Neutrophil (primary cell): ENCODE data around the gene IQGAP2.
"Not testable (repeated sequence)": the region's sequence is repeated elsewhere in the genome, so short reads cannot be mapped to it uniquely, and the experiment has no call there.

Experiments used
- H3K27ac ChIP-seq: fragments of 200-600 bp; sonication (generic); 2 replicates; pipeline ENCODE4 v1.5.1; 2016; ENCODE audit warnings: mild to moderate bottlenecking, moderate library complexity
- H3K27me3 ChIP-seq: fragments of 200-600 bp; sonication (generic); 2 replicates; pipeline ENCODE4 v1.6.0; 2016; ENCODE audit warnings: mild to moderate bottlenecking
- H3K36me3 ChIP-seq: fragments of 200-600 bp; sonication (generic); 2 replicates; pipeline ENCODE4 v1.5.1; 2017
- H3K4me1 ChIP-seq, 2 experiments: fragments of 200-600 bp in 1 of 2; sonication (generic) in 1 of 2; 1 replicate in 1 of 2; 2 replicates in 1 of 2; pipeline versions ENCODE4 v1.5.1 to v1.6.1; 2013 to 2016; ENCODE audit warnings: low read depth in 1 of 2, low read length in 1 of 2, mild to moderate bottlenecking in 1 of 2, moderate library complexity in 1 of 2; ENCODE audit not compliant: control insufficient read depth in 1 of 2, insufficient read depth in 1 of 2
- H3K4me3 ChIP-seq, 2 experiments: fragments of 200-600 bp in 1 of 2; sonication (generic) in 1 of 2; 1 replicate in 1 of 2; 2 replicates in 1 of 2; pipeline ENCODE4 v1.5.1; 2013 to 2016; ENCODE audit warnings: low read depth in 1 of 2, low read length in 1 of 2, mild to moderate bottlenecking in 1 of 2, moderate library complexity in 1 of 2
- H3K9me3 ChIP-seq: fragments of 200-600 bp; sonication (generic); 2 replicates; pipeline ENCODE4 v1.5.1; 2016
- TF ChIP-seq, protein P1 (sequence below): fragments of 200-600 bp; sonication (generic); IDR thresholded peaks from 2 replicates; pipeline ENCODE4 v1.5.1; 2016; ENCODE audit warnings: antibody characterized with exemption

IQGAP2 gene

DNA sequence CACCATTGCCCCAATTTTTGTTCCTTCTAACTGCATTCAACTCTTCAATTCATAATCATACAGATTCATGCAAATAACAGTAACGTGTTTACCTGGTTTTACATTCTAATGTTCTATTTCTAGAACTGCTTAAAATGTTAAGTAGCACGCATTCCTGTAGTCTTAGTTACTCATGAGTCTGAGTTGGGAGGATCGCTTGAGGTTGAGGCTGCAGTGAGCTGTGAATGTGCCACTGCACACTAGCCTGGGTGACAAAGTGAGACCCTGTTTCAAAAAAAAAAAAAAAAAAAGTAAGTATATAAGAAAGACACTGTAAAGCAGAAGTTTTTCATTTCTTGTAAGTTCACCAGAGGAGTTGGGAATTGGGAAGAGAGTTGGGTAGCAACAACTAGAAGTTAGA lies 114.2 kb downstream of the IQGAP2 start:
- no peaks in the 10 kb centered on the region for H3K9me3 ChIP-seq

DNA sequence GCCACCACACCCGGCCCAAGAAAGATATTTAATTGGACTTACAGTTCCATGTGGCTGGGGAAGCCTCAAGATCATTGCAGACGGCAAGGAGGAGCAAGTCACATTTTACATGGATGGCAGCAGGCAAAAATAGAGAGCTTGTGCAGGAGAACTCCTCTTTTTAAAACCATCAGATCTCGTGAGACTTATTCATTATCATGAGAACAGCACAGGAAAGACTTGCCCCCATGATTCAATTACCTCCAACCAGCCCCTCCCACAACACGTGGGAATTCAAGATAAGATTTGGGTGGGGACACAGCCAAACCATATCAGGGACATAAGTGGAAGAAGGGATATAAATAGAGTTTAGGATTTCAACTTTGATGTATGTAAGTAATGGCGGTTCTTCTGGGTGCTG lies 115.2 kb downstream of the IQGAP2 start:
- H3K27ac ChIP-seq, H3K27me3 ChIP-seq, H3K4me3 ChIP-seq, H3K4me1 ChIP-seq, H3K9me3 ChIP-seq, H3K36me3 ChIP-seq: not testable (repeated sequence)

More for the DNA sequence above, 114.2 kb downstream of the IQGAP2 start:
- TF ChIP-seq, protein P1, sequence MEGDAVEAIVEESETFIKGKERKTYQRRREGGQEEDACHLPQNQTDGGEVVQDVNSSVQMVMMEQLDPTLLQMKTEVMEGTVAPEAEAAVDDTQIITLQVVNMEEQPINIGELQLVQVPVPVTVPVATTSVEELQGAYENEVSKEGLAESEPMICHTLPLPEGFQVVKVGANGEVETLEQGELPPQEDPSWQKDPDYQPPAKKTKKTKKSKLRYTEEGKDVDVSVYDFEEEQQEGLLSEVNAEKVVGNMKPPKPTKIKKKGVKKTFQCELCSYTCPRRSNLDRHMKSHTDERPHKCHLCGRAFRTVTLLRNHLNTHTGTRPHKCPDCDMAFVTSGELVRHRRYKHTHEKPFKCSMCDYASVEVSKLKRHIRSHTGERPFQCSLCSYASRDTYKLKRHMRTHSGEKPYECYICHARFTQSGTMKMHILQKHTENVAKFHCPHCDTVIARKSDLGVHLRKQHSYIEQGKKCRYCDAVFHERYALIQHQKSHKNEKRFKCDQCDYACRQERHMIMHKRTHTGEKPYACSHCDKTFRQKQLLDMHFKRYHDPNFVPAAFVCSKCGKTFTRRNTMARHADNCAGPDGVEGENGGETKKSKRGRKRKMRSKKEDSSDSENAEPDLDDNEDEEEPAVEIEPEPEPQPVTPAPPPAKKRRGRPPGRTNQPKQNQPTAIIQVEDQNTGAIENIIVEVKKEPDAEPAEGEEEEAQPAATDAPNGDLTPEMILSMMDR = no peak
- Histone ChIP-seq H3K4me3 (no peak overlapping the region), H3K27me3 (no peaks in the 10 kb centered on the region), H3K27ac (no peak overlapping the region), H3K36me3 (no peaks in the 10 kb centered on the region), H3K4me1 (peaks cover 7% of the 10 kb centered on the region in 2 experiments)

DNA sequence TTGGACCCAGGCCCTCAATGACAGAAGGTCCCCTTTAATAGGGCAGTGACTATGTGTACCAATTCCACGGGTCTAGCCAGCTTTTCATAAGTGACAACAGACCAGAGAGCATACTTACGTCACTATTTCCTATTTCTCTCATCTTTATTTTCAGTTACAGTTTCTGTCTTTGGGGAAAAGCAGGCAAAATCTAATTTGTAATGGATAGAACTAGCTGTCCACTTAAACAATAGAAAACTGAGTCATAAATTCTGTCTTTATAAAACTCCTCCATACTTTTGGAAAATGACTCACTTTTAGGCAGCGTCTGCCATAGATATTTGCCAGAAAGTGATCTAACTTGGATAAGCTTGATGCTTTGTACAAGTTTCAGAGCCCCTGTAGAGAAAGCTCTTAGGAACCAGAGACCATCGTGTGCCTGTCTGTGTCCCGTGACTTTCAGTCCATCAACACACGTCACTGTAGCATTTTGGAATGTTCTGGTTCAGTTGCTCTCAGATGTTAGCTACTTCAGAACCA lies 118.2 kb downstream of the IQGAP2 start:
- H3K9me3 ChIP-seq = no peaks in the 10 kb centered on the region
- H3K4me1 ChIP-seq = peaks cover 15 to 17% of the 10 kb centered on the region in 2 experiments
- H3K36me3 ChIP-seq = no peaks in the 10 kb centered on the region
- TF ChIP-seq, protein P1 = no peak
- no peak overlapping the region for H3K27ac ChIP-seq
- no peak overlapping the region for H3K4me3 ChIP-seq
- H3K27me3 ChIP-seq = no peaks in the 10 kb centered on the region

DNA sequence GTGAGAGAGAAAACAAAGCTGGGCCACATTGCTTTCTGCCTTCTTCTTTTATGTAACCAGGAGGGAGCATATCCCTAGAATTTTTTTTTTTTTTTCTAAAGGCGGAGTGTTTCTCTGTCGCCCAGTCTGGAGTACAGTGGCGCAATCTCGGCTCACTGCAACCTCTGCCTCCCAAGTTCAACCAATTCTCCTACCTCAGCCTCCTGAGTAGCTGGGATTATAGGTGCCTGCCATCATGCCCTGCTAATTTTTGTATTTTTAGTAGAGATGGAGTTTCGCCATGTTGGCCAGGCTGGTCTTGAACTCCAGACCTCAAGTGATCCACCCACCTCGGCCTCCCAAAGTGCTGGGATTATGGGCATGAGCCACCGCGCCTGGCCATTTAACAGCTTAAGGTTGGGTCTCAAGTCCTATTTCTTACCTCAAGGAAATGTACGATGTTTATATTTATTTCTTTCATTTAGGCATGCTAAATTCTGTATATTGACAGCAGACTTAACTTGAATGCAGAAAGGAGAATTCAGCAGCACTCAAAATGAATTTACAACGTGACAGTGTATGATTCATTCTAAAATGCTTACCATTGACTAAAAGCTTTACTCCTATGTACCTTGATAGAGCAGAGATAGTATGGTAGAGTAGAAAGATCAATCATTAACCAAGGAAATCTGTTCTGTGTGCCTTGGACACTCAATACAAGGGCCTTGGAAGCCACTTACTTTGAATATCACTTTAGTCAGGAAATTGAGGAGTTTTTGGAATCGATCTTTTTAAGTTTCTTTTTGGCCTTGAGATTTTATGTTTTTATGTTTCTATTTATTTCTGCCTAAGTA lies 119.2 kb downstream of the IQGAP2 start:
- no peak overlapping the region for H3K27ac ChIP-seq
- no peaks in the 10 kb centered on the region for H3K27me3 ChIP-seq
- H3K36me3 ChIP-seq = no peaks in the 10 kb centered on the region
- no peak overlapping the region for H3K4me3 ChIP-seq
- TF ChIP-seq, protein P1 = no peak
- H3K9me3 ChIP-seq = no peaks in the 10 kb centered on the region
- H3K4me1 ChIP-seq = peaks cover 15 to 24% of the 10 kb centered on the region in 2 experiments

DNA sequence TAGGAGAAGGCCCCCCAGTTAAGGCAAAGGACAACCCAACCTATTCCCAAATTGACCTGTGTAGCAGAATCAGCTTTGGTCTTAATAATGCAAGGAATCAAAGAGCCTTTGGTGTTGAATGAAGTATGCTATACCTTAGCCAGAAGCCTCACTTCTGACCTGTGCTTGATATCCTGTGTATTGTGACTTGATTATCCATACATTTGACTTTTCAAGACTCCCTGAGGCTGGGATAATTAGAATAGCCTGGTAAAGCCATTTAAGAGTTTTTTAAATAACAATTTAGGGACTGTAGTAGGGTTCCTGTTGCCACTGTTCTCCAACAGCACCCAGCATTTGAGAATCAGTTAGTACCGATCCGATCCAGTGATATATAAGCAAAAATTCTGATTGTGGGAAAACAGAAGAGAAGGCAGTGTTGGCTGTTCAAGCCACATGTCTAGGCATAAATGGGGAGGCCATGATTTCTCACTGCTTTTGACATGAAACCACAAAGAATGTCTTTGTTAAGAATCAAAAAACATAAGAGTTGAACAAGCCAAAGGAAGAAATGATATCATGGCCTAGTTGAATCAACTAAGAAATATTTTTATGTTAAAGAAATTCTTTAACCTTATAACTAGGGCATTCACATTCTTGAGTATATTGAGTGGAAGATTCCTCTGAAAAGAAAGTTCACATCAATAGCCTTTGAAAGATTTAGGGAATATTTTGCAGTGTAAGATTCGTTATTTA lies 121.2 kb downstream of the IQGAP2 start:
- no peaks in the 10 kb centered on the region for H3K9me3 ChIP-seq
- peaks cover 15 to 24% of the 10 kb centered on the region in 2 experiments for H3K4me1 ChIP-seq
- H3K36me3 ChIP-seq = no peaks in the 10 kb centered on the region
- TF ChIP-seq, protein P1 = no peak
- no peaks in the 10 kb centered on the region for H3K27me3 ChIP-seq
- H3K27ac ChIP-seq = no peak overlapping the region
- H3K4me3 ChIP-seq = no peak overlapping the region

DNA sequence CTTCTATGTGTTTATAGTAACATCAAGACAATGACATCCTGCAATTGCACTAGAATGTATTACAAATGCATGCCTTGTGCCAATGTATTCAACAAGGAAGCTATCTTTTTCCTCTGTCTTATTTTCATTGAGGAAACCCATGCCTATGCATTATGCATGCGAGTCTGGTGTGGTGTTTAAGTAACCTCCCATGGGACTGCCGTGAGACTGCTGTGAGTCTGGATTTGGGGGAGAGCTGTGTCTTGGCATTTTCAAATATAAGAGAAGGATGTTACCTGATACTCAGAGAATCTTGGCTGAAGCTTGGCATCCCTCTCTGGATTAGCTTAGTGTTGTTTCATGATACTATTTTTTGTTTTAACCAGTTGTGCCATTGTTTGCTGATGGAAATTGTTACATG lies 121.8 kb downstream of the IQGAP2 start:
- no peak overlapping the region for H3K4me3 ChIP-seq
- no peaks in the 10 kb centered on the region for H3K27me3 ChIP-seq
- TF ChIP-seq, protein P1 = no peak
- H3K36me3 ChIP-seq = no peaks in the 10 kb centered on the region
- H3K9me3 ChIP-seq = no peaks in the 10 kb centered on the region
- peaks cover 15 to 24% of the 10 kb centered on the region in 2 experiments for H3K4me1 ChIP-seq
- H3K27ac ChIP-seq = no peak overlapping the region
